Measurements from ENCODE around the gene ACADS. TPM values are rescaled to one million over a fixed set of nuclear protein-coding genes. Genes with fewer than 3 reads are reported as not detected.

The ACADS gene
- total and polyA plus RNA-seq, 9 of the 15 experiments (the other 6 are each of a cell fraction or from before 2014, with no cell fraction given): 0.06 to 20.3 (median 8.8) TPM

GRCh38 chr12:120710031-120710804, 15.4 kb upstream of the ACADS start, which contains the start of gene UNC119B (continued):
- no peak for TF ChIP-seq RAD21 (CRISPR knock-in tag; conservative IDR thresholded peaks at IDR 0.05 in 1 of 2, IDR thresholded peaks at IDR 0.05 in 1 of 2)
- peak in 1 of 2 experiments; percentile 63; a peak in 2 of 4 replicates for TF ChIP-seq MNT (conservative IDR thresholded peaks at IDR 0.05)
- TF ChIP-seq ETS1 (conservative IDR thresholded peaks at IDR 0.05; ENCODE audit: control insufficient read depth, low read depth, low read length): peak; percentile 56; the same call in 1 of the 2 replicates
- TF ChIP-seq ZNF12 (CRISPR knock-in tag; IDR thresholded peaks at IDR 0.05): no peak
- TF ChIP-seq SAP30 (IDR thresholded peaks at IDR 0.05; ENCODE audit: borderline replicate concordance, insufficient read depth, low read depth, low read length, poor library complexity, severe bottlenecking): peak; percentile 51
- TF ChIP-seq GATAD2B (IDR thresholded peaks at IDR 0.05; ENCODE audit: borderline replicate concordance): 0 out of 2 replicates have a peak, but pooled peaks have one; percentile 57
- TF ChIP-seq RBBP5 (IDR thresholded peaks at IDR 0.05; ENCODE audit: borderline replicate concordance, insufficient read depth, low read length, poor library complexity, severe bottlenecking): peak; percentile 89
- no peak for TF ChIP-seq KLF10 (CRISPR knock-in tag; IDR thresholded peaks at IDR 0.05)
- no peak for TF ChIP-seq HIVEP1 (CRISPR knock-in tag; IDR thresholded peaks at IDR 0.05)
- 0 out of 2 replicates have a peak, but pooled peaks have one; percentile 35 for TF ChIP-seq TGIF2 (CRISPR knock-in tag; IDR thresholded peaks at IDR 0.05)

Data from K562 (cell line).